HCT116 (cell line): ENCODE measurements around the gene ZNF618. TPM values are rescaled to one million over a fixed set of nuclear protein-coding genes. Genes with fewer than 3 reads are reported as not detected.

ENCODE experiments used
- ATAC-seq: fragments of 200-7000 bp; cut with Tn5 transposase; 2 replicates; pipeline ENCODE4 v1.9.1; 2020; ENCODE audit warnings: mild to moderate bottlenecking, moderate library complexity
- BruUV-seq: library from RNA; stranded (reverse); fragments of 400-500 nt; replicated peaks from 2 replicates; lab custom pipeline; 2021; lab: Mats Ljungman, UMichigan
- CTCF ChIA-PET: fragments of 300-600 bp; sonication (Branson Sonifier 250); formaldehyde crosslinking; loops from one replicate; lab custom pipeline; 2021; ENCODE audit warnings: antibody characterized with exemption; lab: Charles Lee
- POLR2A ChIA-PET: fragments of 300-600, 350-600 bp; sonication (Branson Sonifier 250); formaldehyde crosslinking; loops from one replicate; lab custom pipeline; 2021; ENCODE audit warnings: antibody characterized with exemption; lab: Charles Lee
- RAD21 ChIA-PET, 2 experiments: fragments of 300-600 bp; sonication (Branson Sonifier 250); formaldehyde crosslinking; loops; one replicate each; lab custom pipeline; 2023; ENCODE audit warnings: low total read pairs in 2 of 2; ENCODE audit not compliant: uncharacterized antibody in 2 of 2, unreplicated experiment in 2 of 2, low non-redundant PET in 1 of 2; lab: Charles Lee
- DNase-seq: peaks from one replicate; pipeline ENCODE4 v3.0.0-alpha.2; 2010; ENCODE audit warnings: low read depth, low spot score
- H2AFZ ChIP-seq: fragments of 200-600 bp; shearing (Covaris generic), sonication (generic); 2 replicates; pipeline ENCODE4 v1.6.1; 2017; ENCODE audit warnings: low read depth, mixed run types, mixed read lengths, antibody characterized with exemption, low read length; ENCODE audit not compliant: poor library complexity, severe bottlenecking
- H3K27ac ChIP-seq: 2 replicates; pipeline ENCODE4 v1.5.1; 2012; ENCODE audit warnings: low read depth, low read length
- H3K27me3 ChIP-seq: fragments of 200-600 bp; sonication (generic); 2 replicates; pipeline ENCODE4 v1.6.1; 2016; ENCODE audit warnings: mixed run types, low read length, mixed read lengths; ENCODE audit not compliant: insufficient read depth
- H3K36me3 ChIP-seq, 2 experiments: fragments of 200-500 bp in 1 of 2; fragments of 200-600 bp in 1 of 2; sonication (Bioruptor generic) in 1 of 2; sonication (generic) in 1 of 2; 2 replicates each; pipeline versions ENCODE4 v1.5.1 to v1.6.1; 2014 to 2016; ENCODE audit warnings: low read length in 2 of 2, inconsistent platforms in 1 of 2, mixed read lengths in 1 of 2, mixed run types in 1 of 2; ENCODE audit not compliant: insufficient read depth in 2 of 2, control insufficient read depth in 1 of 2
- H3K4me1 ChIP-seq, 2 experiments: fragments of 200-600 bp in 1 of 2; sonication (generic) in 1 of 2; 2 replicates each; pipeline versions ENCODE4 v1.5.1 to v1.6.1; 2012 to 2017; ENCODE audit warnings: low read length in 2 of 2, inconsistent platforms in 1 of 2, mild to moderate bottlenecking in 1 of 2, mixed read lengths in 1 of 2, mixed run types in 1 of 2, moderate library complexity in 1 of 2; ENCODE audit not compliant: insufficient read depth in 2 of 2, control insufficient read depth in 1 of 2
- H3K4me2 ChIP-seq: fragments of 200-600 bp; sonication (generic); 2 replicates; pipeline ENCODE4 v1.6.1; 2017; ENCODE audit warnings: mixed run types, low read length, mixed read lengths
- H3K4me3 ChIP-seq, 2 experiments: fragments of 200-600 bp in 1 of 2; sonication (generic) in 1 of 2; replicated peaks in 1 of 2; 2 replicates each; pipeline ENCODE4 v1.5.1; 2011 to 2016; ENCODE audit warnings: low read length in 2 of 2, control low read depth in 1 of 2, low read depth in 1 of 2, mild to moderate bottlenecking in 1 of 2, mixed read lengths in 1 of 2, mixed run types in 1 of 2
- H3K79me2 ChIP-seq: fragments of 200-600 bp; sonication (generic); 2 replicates; pipeline ENCODE4 v1.6.1; 2017; ENCODE audit warnings: mild to moderate bottlenecking, mixed run types, low read length, moderate library complexity, mixed read lengths; ENCODE audit not compliant: insufficient read depth
- H3K9ac ChIP-seq: fragments of 200-600 bp; sonication (generic); 2 replicates; pipeline ENCODE4 v1.6.1; 2016; ENCODE audit warnings: low read length, mixed read lengths
- H3K9me2 ChIP-seq: fragments of 200-600 bp; sonication (generic), shearing (Covaris generic); 2 replicates; pipeline ENCODE4 v1.6.1; 2017; ENCODE audit warnings: mixed run types, mild to moderate bottlenecking, moderate library complexity; ENCODE audit not compliant: insufficient read depth
- H3K9me3 ChIP-seq, 2 experiments: fragments of 200-500 bp in 1 of 2; fragments of 200-600 bp in 1 of 2; sonication (Bioruptor generic) in 1 of 2; sonication (generic) in 1 of 2; 2 replicates each; pipeline ENCODE4 v1.6.1; 2014 to 2017; ENCODE audit warnings: low read length in 2 of 2, mixed read lengths in 2 of 2, inconsistent platforms in 1 of 2, low read depth in 1 of 2, mild to moderate bottlenecking in 1 of 2, mixed run types in 1 of 2, moderate library complexity in 1 of 2; ENCODE audit not compliant: control insufficient read depth in 1 of 2, insufficient read depth in 1 of 2
- H4K20me1 ChIP-seq: fragments of 200-600 bp; sonication (generic), shearing (Covaris generic); 2 replicates; pipeline ENCODE4 v1.6.1; 2017; ENCODE audit warnings: mixed run types, mild to moderate bottlenecking, moderate library complexity; ENCODE audit not compliant: insufficient read depth
- CEBPB ChIP-seq: IDR thresholded peaks from 2 replicates; pipeline ENCODE4 v1.6.1; 2012; ENCODE audit warnings: low read depth
- EGR1 ChIP-seq: IDR thresholded peaks from 2 replicates; pipeline ENCODE4 v1.6.1; 2012; ENCODE audit warnings: low read depth
- ELF1 ChIP-seq: IDR thresholded peaks from 2 replicates; pipeline ENCODE4 v1.6.1; 2012; ENCODE audit warnings: low read depth, borderline replicate concordance
- EZH2 ChIP-seq: fragments of 200-600 bp; sonication (generic); IDR thresholded peaks from 2 replicates; pipeline ENCODE4 v1.6.1; 2017; ENCODE audit warnings: antibody characterized with exemption, mixed run types
- POLR2A ChIP-seq: IDR thresholded peaks from 2 replicates; pipeline ENCODE4 v1.7.0; 2011; ENCODE audit warnings: borderline replicate concordance; ENCODE audit not compliant: insufficient read depth, insufficient read length; ENCODE audit errors: extremely low read depth
- RAD21 ChIP-seq: IDR thresholded peaks from 2 replicates; pipeline ENCODE4 v1.6.1; 2012; ENCODE audit warnings: low read depth, mild to moderate bottlenecking
- SIN3A ChIP-seq: IDR thresholded peaks from 2 replicates; pipeline ENCODE4 v1.6.1; 2012; ENCODE audit warnings: low read depth
- SRF ChIP-seq: IDR thresholded peaks from 2 replicates; pipeline ENCODE4 v1.6.1; 2012; ENCODE audit warnings: low read depth
- TCF7L2 ChIP-seq: IDR thresholded peaks from 2 replicates; pipeline ENCODE4 v1.7.0; 2011; ENCODE audit warnings: borderline replicate concordance, inconsistent platforms; ENCODE audit not compliant: insufficient read depth, insufficient read length; ENCODE audit errors: extremely low read depth
- YY1 ChIP-seq: IDR thresholded peaks from 2 replicates; pipeline ENCODE4 v1.6.1; 2011; ENCODE audit warnings: low read length, low read depth, moderate library complexity, mild to moderate bottlenecking; ENCODE audit not compliant: insufficient replicate concordance; ENCODE audit errors: extremely low read depth
- ZBTB33 ChIP-seq: IDR thresholded peaks from 2 replicates; pipeline ENCODE4 v1.6.1; 2011; ENCODE audit warnings: mild to moderate bottlenecking, low read length, moderate library complexity; ENCODE audit not compliant: insufficient replicate concordance; ENCODE audit errors: extremely low read depth
- ZNF274 ChIP-seq: fragments of 200-500 bp; sonication (Bioruptor generic); IDR thresholded peaks from 2 replicates; pipeline ENCODE4 v1.6.1; 2014; ENCODE audit warnings: mild to moderate bottlenecking, low read depth, low read length, inconsistent platforms
- intact Hi-C: fragments of 100-400 bp; cut with micrococcal nuclease; formaldehyde crosslinking; loops from 2 replicates; pipeline ENCODE4 v1.10.0; 2022
- total RNA-seq: library from RNA; stranded (reverse); gene quantifications from one replicate; pipeline ENCODE4 v1.2.1, GENCODE V29; 2021; ENCODE audit not compliant: unreplicated experiment

Gene ZNF618
- total RNA-seq, 1 experiment from 2014 or later: 13.5 TPM

- Histone ChIP-seq H3K4me3 (no peak overlapping the region), H3K9me2 (no peaks in the 10 kb centered on the region), H3K4me1 (peaks cover 0 to 9% of the 10 kb centered on the region in 2 experiments; a peak in 2 of 4 replicates), H3K9ac (no peak overlapping the region), H3K27ac (no peak overlapping the region), H3K79me2 (no peaks in the 10 kb centered on the region), H4K20me1 (no peaks in the 10 kb centered on the region), H3K4me2 (no peak overlapping the region), H3K27me3 (no peaks in the 10 kb centered on the region), H3K9me3 (no peaks in the 10 kb centered on the region), H3K36me3 (no peaks in the 10 kb centered on the region), H2AFZ (no peak overlapping the region)
- TF ChIP-seq SRF (no peak), RAD21 (no peak), ZBTB33 (no peak), CEBPB (no peak), YY1 (no peak), ELF1 (no peak), POLR2A (no peak), EZH2 (no peak), ZNF274 (no peak), EGR1 (no peak), SIN3A (no peak), TCF7L2 (no peak)
- ATAC-seq (no peak), DNase-seq (no peak)
- ChIA-PET POLR2A (no interaction called here), RAD21 (no interaction called here), CTCF (interaction anchor here (1.9 kb wide), 1 partner anchor 12 kb away, joined by 9 read pairs; no protein-coding TSS in a partner anchor)
- no TSS peak for BruUV-seq
- intact Hi-C loops: no loop called here
These were observed 217.8 kb downstream of the ZNF618 start for GRCh38 chr9:114093761-114094505.
